CD4-positive, CD25-positive, alpha-beta regulatory T cell (primary cell): ENCODE results near the gene ZMYM2. TPM values are rescaled to one million over a fixed set of nuclear protein-coding genes. Genes with fewer than 3 reads are reported as not detected.

Source experiments
- ATAC-seq, 2 donors: fragments of 150-1000 bp; cut with Tn5 transposase; one replicate each; pipeline ENCODE4 v1.10.0; 2021; ENCODE audit warnings: low read depth in 2 of 2, moderate number of reproducible peaks in 2 of 2, moderate library complexity in 1 of 2
- DNase-seq, 3 donors: peaks; one replicate each; pipeline versions ENCODE4 v3.0.0 to v3.0.0-alpha.2; 2012 to 2022; ENCODE audit warnings: mixed read lengths in 1 of 3
- H3K27ac ChIP-seq: one replicate; pipeline ENCODE4 v1.7.0; 2013; ENCODE audit warnings: mild to moderate bottlenecking, low read length; ENCODE audit not compliant: insufficient read depth, poor library complexity, severe bottlenecking
- H3K27me3 ChIP-seq: one replicate; pipeline ENCODE4 v1.7.0; 2013; ENCODE audit warnings: low read length; ENCODE audit not compliant: control insufficient read depth, insufficient read depth
- H3K36me3 ChIP-seq: one replicate; pipeline ENCODE4 v1.7.0; 2013; ENCODE audit warnings: mild to moderate bottlenecking, low read length, moderate library complexity; ENCODE audit not compliant: control insufficient read depth, insufficient read depth
- H3K4me1 ChIP-seq: 2 replicates; pipeline ENCODE4 v1.7.0; 2013; ENCODE audit warnings: mild to moderate bottlenecking, low read length; ENCODE audit not compliant: insufficient read depth, control insufficient read depth, poor library complexity, severe bottlenecking
- H3K4me3 ChIP-seq: one replicate; pipeline ENCODE4 v1.7.0; 2013; ENCODE audit warnings: low read depth, mild to moderate bottlenecking, low read length, moderate library complexity
- H3K9me3 ChIP-seq, 2 experiments: 1 replicate in 1 of 2; 2 replicates in 1 of 2; pipeline ENCODE4 v1.7.0; 2013; ENCODE audit warnings: low read length in 2 of 2, mild to moderate bottlenecking in 1 of 2, moderate library complexity in 1 of 2; ENCODE audit not compliant: control insufficient read depth in 2 of 2
- H3K27ac Mint-ChIP-seq, 3 donors: one replicate each; pipeline ENCODE4 v1.8.0; 2020 to 2022; ENCODE audit warnings: mild to moderate bottlenecking in 3 of 3, mixed read lengths in 3 of 3, moderate library complexity in 2 of 3
- H3K27me3 Mint-ChIP-seq: one replicate; pipeline ENCODE4 v1.8.0; 2022; ENCODE audit warnings: mild to moderate bottlenecking, mixed read lengths
- H3K36me3 Mint-ChIP-seq: one replicate; pipeline ENCODE4 v1.8.0; 2020; ENCODE audit warnings: mixed read lengths
- H3K4me1 Mint-ChIP-seq, 4 donors: one replicate each; pipeline ENCODE4 v1.8.0; 2020 to 2022; ENCODE audit warnings: mixed read lengths in 4 of 4, mild to moderate bottlenecking in 1 of 4
- H3K4me3 Mint-ChIP-seq, 4 donors: one replicate each; pipeline ENCODE4 v1.8.0; 2020 to 2022; ENCODE audit warnings: mild to moderate bottlenecking in 4 of 4, mixed read lengths in 4 of 4, moderate library complexity in 3 of 4
- H3K9me3 Mint-ChIP-seq, 7 donors: one replicate each; pipeline ENCODE4 v1.8.0; 2020 to 2022; ENCODE audit warnings: mixed read lengths in 7 of 7, mild to moderate bottlenecking in 3 of 7, moderate library complexity in 2 of 7
- polyA plus RNA-seq, 4 donors: library from polyadenylated mRNA; unstranded; fragments of 300-500 nt; fragmentation: Illumina TruSeq; gene quantifications; one replicate each; pipeline ENCODE4 v1.2.3, GENCODE V29; 2021
- total RNA-seq: library from RNA; stranded (reverse); gene quantifications from one replicate; pipeline ENCODE4 v1.2.3, GENCODE V29; 2022

Gene ZMYM2
- total and polyA plus RNA-seq, 5 donors from 2014 or later: 11.0 to 112 (median 13.9) TPM

DNA sequence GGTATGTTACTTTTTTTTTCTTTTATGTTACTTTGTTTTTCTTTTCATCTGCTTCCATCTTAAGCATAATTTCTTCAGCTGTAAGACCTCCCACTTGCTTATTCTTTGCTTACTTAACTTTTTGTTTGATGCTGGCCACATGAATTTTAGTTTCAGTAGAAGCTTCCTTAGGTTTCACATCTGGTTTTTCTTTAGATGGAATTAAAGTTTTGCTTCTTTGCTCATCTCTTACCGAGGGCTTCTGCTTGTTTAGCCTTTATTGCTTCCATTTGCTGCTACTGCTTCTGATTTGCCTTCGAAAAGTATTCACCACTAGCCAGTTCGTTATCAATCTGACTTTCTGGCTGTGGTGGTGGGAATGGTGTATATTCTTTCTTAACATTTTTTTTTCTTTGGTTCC lies 111.4 kb downstream of the ZMYM2 start:
- no peak for DNase-seq
- no peaks in the 10 kb centered on the region for H3K27me3 Mint-ChIP-seq
- H3K9me3 Mint-ChIP-seq: no peaks in the 10 kb centered on the region
- no peak for ATAC-seq
- Histone ChIP-seq H3K27me3 (no peaks in the 10 kb centered on the region), H3K4me1 (peaks cover 8% of the 10 kb centered on the region), H3K27ac (no peak overlapping the region), H3K9me3 (no peaks in the 10 kb centered on the region), H3K4me3 (no peak overlapping the region), H3K36me3 (peaks cover 64% of the 10 kb centered on the region)
- H3K27ac Mint-ChIP-seq: no peak overlapping the region
- peaks cover 37% of the 10 kb centered on the region for H3K36me3 Mint-ChIP-seq
- peaks cover 7 to 31% (median 19%) of the 10 kb centered on the region in 4 donors for H3K4me1 Mint-ChIP-seq
- H3K4me3 Mint-ChIP-seq: no peak overlapping the region

DNA sequence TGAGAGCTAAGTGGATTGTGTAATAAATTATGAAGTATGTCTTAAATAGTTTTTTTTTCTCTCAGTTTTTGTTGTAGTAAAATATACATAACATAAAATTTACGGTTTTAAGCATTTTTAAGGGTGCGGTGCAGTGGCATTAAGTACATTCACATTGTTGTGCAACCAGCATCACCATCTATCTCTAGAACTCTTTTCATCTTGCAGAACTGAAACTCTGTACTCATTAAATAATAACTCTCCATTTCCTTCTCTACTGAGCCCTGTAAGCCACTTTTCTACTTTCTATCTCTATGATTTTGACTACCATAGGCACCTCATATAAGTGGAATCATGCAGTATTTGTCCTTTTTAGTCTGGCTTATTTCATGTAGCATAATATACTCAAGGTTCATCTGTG lies 115.2 kb downstream of the ZMYM2 start:
- Mint-ChIP-seq H3K4me1 (peaks cover 11 to 34% (median 24%) of the 10 kb centered on the region in 4 donors), H3K9me3 (no peaks in the 10 kb centered on the region), H3K36me3 (peaks cover 35% of the 10 kb centered on the region), H3K27ac (peak overlapping the region in 1 of 3 donors; percentile 24), H3K4me3 (peak overlapping the region in 1 of 4 donors; percentile 21), H3K27me3 (no peaks in the 10 kb centered on the region)
- H3K27me3 ChIP-seq: no peaks in the 10 kb centered on the region
- H3K4me1 ChIP-seq: peaks cover 8% of the 10 kb centered on the region
- H3K9me3 ChIP-seq: no peaks in the 10 kb centered on the region
- no peak for ATAC-seq
- H3K4me3 ChIP-seq: no peak overlapping the region
- peak in 1 of 3 donors; percentile 50 for DNase-seq
- H3K36me3 ChIP-seq: peaks cover 44% of the 10 kb centered on the region
- no peak overlapping the region for H3K27ac ChIP-seq

DNA sequence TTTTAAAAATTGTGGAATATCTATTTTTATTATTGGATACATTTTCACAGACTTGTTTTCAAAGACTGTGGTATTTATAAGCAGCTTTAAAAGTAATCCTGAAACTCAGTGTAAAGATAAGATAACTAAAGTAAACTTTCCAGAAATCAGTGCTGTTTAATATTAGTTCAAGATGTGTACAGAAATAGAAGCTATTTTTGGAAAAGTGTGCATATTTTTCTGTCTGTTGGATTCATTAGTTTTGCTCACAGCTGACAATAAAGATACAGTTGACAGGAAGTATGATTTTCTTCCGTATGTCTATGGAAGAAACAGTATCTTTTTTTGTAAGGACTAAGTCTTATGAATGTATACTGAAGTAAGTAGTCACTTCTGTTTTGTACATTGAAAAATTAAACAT lies 116.4 kb downstream of the ZMYM2 start:
- no peak overlapping the region for H3K27ac Mint-ChIP-seq
- Histone ChIP-seq H3K27ac (no peak overlapping the region), H3K9me3 (no peaks in the 10 kb centered on the region), H3K36me3 (peaks cover 42% of the 10 kb centered on the region), H3K27me3 (no peaks in the 10 kb centered on the region), H3K4me1 (peaks cover 8% of the 10 kb centered on the region), H3K4me3 (no peak overlapping the region)
- ATAC-seq (no peak), DNase-seq (no peak)
- no peaks in the 10 kb centered on the region for H3K9me3 Mint-ChIP-seq
- H3K36me3 Mint-ChIP-seq: peaks cover 27% of the 10 kb centered on the region
- H3K27me3 Mint-ChIP-seq: no peaks in the 10 kb centered on the region
- no peak overlapping the region for H3K4me3 Mint-ChIP-seq
- H3K4me1 Mint-ChIP-seq: peaks cover 11 to 30% (median 23%) of the 10 kb centered on the region in 4 donors

GRCh38 chr13:20077086-20077485 lies 118.6 kb downstream of the ZMYM2 start:
- H3K4me1 Mint-ChIP-seq: peaks cover 9 to 24% (median 15%) of the 10 kb centered on the region in 4 donors
- no peaks in the 10 kb centered on the region for H3K9me3 Mint-ChIP-seq
- no peaks in the 10 kb centered on the region for H3K27me3 Mint-ChIP-seq
- Histone ChIP-seq H3K36me3 (peaks cover 41% of the 10 kb centered on the region), H3K4me3 (no peak overlapping the region), H3K4me1 (peaks cover 7% of the 10 kb centered on the region), H3K27me3 (no peaks in the 10 kb centered on the region), H3K27ac (no peak overlapping the region), H3K9me3 (no peaks in the 10 kb centered on the region)
- DNase-seq (no peak), ATAC-seq (no peak)
- H3K27ac Mint-ChIP-seq: no peak overlapping the region
- H3K36me3 Mint-ChIP-seq: peaks cover 15% of the 10 kb centered on the region
- no peak overlapping the region for H3K4me3 Mint-ChIP-seq

DNA sequence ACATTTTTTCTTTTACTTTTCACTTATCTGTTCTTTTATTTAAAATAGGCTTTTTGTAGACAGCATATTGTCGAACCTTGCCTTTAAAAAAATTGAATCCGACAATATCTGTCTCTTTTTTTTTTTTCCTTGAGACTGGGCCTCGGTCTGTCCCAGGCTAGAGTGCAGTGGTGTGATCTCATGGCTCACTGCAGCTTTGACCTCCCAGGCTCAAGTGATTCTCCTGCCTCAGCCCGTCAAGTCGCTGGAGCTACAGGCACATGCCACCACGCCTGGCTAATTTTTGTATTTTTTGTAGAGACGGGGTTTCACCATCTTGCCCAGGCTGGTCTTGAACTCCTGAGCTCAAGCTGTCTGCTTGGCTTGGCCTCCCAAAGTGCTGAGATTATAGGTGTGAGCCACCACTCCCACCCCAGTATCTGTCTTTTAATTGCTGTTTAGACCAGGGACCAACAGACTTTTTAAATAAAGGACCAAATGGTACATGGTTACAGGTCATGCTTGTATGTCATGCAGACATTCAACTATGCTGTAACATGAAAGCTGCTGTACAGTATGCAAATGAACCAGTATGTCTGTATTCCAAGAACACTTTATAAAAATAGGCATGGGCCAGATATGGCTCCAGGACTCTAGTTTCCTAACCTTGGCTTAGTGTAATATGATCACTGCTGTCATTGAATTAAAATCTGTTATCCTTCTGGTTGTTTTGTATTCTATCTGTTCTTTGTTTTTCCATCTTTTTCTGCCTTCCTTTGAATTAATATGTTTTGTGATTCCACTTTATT lies 122.0 kb downstream of the ZMYM2 start:
- Histone ChIP-seq H3K9me3 (no peaks in the 10 kb centered on the region), H3K36me3 (peaks cover 64% of the 10 kb centered on the region), H3K4me1 (no peaks in the 10 kb centered on the region), H3K27ac (no peak overlapping the region), H3K27me3 (no peaks in the 10 kb centered on the region), H3K4me3 (no peak overlapping the region)
- ATAC-seq: no peak
- H3K4me1 Mint-ChIP-seq: peaks cover 0 to 8% (median 3%) of the 10 kb centered on the region in 4 donors
- H3K4me3 Mint-ChIP-seq: no peak overlapping the region
- DNase-seq: no peak
- H3K27me3 Mint-ChIP-seq: no peaks in the 10 kb centered on the region
- peak overlapping the region in 2 of 3 donors; percentile 23 to 90 for H3K27ac Mint-ChIP-seq
- H3K36me3 Mint-ChIP-seq: peaks cover 31% of the 10 kb centered on the region
- H3K9me3 Mint-ChIP-seq: no peaks in the 10 kb centered on the region

DNA sequence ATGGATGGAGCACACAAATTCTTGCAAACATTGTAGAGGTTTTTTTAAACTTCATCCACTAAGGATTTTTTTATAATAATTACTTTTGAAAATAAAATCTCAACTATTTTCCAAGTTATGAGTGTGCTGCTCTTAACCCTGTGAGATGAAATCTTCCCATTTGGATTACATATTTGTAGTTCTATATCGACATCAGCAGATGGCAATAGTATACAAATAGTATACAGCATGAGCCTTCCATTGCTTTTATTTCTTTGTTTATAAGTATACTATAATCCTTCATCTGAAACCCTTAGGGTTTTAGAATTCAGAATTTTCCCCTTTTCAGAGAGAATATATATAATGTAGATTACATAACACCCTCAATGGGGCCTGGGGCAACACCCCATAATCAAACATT lies 131.8 kb downstream of the ZMYM2 start:
- H3K9me3 ChIP-seq: no peaks in the 10 kb centered on the region
- peaks cover 10% of the 10 kb centered on the region for H3K36me3 Mint-ChIP-seq
- H3K27ac ChIP-seq: no peak overlapping the region
- H3K27me3 ChIP-seq: no peaks in the 10 kb centered on the region
- no peak overlapping the region for H3K4me3 Mint-ChIP-seq
- H3K36me3 ChIP-seq: peaks cover 10% of the 10 kb centered on the region
- H3K27ac Mint-ChIP-seq: no peak overlapping the region
- H3K4me1 Mint-ChIP-seq: peaks cover 0 to 3% (median 0%) of the 10 kb centered on the region in 4 donors
- no peak overlapping the region for H3K4me3 ChIP-seq
- ATAC-seq (no peak), DNase-seq (no peak)
- no peaks in the 10 kb centered on the region for H3K27me3 Mint-ChIP-seq
- no peaks in the 10 kb centered on the region for H3K9me3 Mint-ChIP-seq
- H3K4me1 ChIP-seq: no peaks in the 10 kb centered on the region

DNA sequence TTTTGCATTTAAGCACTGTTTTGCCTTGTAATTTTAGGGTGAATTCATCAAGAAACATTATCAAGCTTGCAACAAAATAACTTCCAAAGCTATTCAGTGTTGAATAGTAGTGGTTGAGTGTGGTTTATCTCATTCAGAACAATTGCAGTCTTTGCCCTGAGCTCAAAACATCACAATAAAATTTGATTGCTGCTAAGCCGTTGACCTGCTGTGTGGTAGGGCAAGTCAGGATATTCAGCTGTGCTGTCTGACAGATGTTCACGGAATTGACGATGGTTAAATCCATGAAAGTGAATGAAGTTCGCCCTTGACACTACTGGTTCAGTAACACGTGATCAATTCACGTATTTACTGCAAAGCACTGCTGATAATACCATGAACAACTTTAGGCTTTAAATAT lies 135.4 kb downstream of the ZMYM2 start:
- no peaks in the 10 kb centered on the region for H3K9me3 ChIP-seq
- H3K4me1 Mint-ChIP-seq: no peaks in the 10 kb centered on the region
- H3K4me3 ChIP-seq: no peak overlapping the region
- DNase-seq (no peak), ATAC-seq (no peak)
- H3K36me3 ChIP-seq: no peaks in the 10 kb centered on the region
- H3K27me3 ChIP-seq: peaks cover 7% of the 10 kb centered on the region
- H3K27ac Mint-ChIP-seq: no peak overlapping the region
- H3K27me3 Mint-ChIP-seq: peaks cover 18% of the 10 kb centered on the region
- H3K36me3 Mint-ChIP-seq: no peaks in the 10 kb centered on the region
- H3K4me3 Mint-ChIP-seq: no peak overlapping the region
- no peaks in the 10 kb centered on the region for H3K9me3 Mint-ChIP-seq
- no peak overlapping the region for H3K27ac ChIP-seq
- no peaks in the 10 kb centered on the region for H3K4me1 ChIP-seq

GRCh38 chr13:20099319-20099718 lies 140.8 kb downstream of the ZMYM2 start:
- Histone ChIP-seq H3K4me3 (no peak overlapping the region), H3K4me1 (no peaks in the 10 kb centered on the region), H3K36me3 (no peaks in the 10 kb centered on the region), H3K27me3 (peaks cover 24% of the 10 kb centered on the region), H3K9me3 (no peaks in the 10 kb centered on the region), H3K27ac (no peak overlapping the region)
- Mint-ChIP-seq H3K27ac (no peak overlapping the region), H3K27me3 (peaks cover 44% of the 10 kb centered on the region), H3K36me3 (no peaks in the 10 kb centered on the region), H3K4me1 (peaks cover 0 to 7% (median 0%) of the 10 kb centered on the region in 4 donors), H3K9me3 (no peaks in the 10 kb centered on the region), H3K4me3 (no peak overlapping the region)
- no peak for ATAC-seq
- no peak for DNase-seq
